Neuronal stem cell (in vitro differentiated cells): ENCODE results near the gene TPCN2.

Experiments
- DNase-seq: peaks from one replicate; pipeline ENCODE4 v3.0.0-alpha.2; 2013; ENCODE audit warnings: low spot score
- H2AFZ ChIP-seq: one replicate; pipeline ENCODE4 v1.6.1; 2013; ENCODE audit warnings: mild to moderate bottlenecking, low read length, inconsistent platforms
- H2AK5ac ChIP-seq: 2 replicates; pipeline ENCODE4 v1.6.1; 2013; ENCODE audit warnings: low read depth, mild to moderate bottlenecking, inconsistent platforms, low read length, moderate library complexity, mixed read lengths
- H2BK120ac ChIP-seq: 2 replicates; pipeline ENCODE4 v1.6.1; 2013; ENCODE audit warnings: low read depth, mild to moderate bottlenecking, inconsistent platforms, low read length, moderate library complexity, mixed read lengths
- H2BK12ac ChIP-seq: one replicate; pipeline ENCODE4 v1.6.1; 2013; ENCODE audit warnings: low read length, inconsistent platforms
- H2BK15ac ChIP-seq: 2 replicates; pipeline ENCODE4 v1.6.1; 2013; ENCODE audit warnings: mild to moderate bottlenecking, low read length, inconsistent platforms, mixed read lengths
- H2BK5ac ChIP-seq: one replicate; pipeline ENCODE4 v1.6.1; 2013; ENCODE audit warnings: inconsistent platforms, mild to moderate bottlenecking, low read length, moderate library complexity
- H3K14ac ChIP-seq: one replicate; pipeline ENCODE4 v1.6.1; 2013; ENCODE audit warnings: low read length, inconsistent platforms
- H3K18ac ChIP-seq: 2 replicates; pipeline ENCODE4 v1.6.1; 2013; ENCODE audit warnings: low read length, inconsistent platforms
- H3K23ac ChIP-seq: 2 replicates; pipeline ENCODE4 v1.6.1; 2013; ENCODE audit warnings: low read depth, mild to moderate bottlenecking, mixed read lengths, low read length, inconsistent platforms; ENCODE audit not compliant: poor library complexity
- H3K27ac ChIP-seq: replicated peaks from 3 replicates; pipeline ENCODE4 v1.5.1; 2013; ENCODE audit warnings: low read length, inconsistent platforms
- H3K27me3 ChIP-seq, 3 experiments: 2 replicates each; pipeline ENCODE4 v1.6.1; 2013; ENCODE audit warnings: low read length in 3 of 3, mild to moderate bottlenecking in 2 of 3, inconsistent platforms in 1 of 3, low read depth in 1 of 3, mixed read lengths in 1 of 3, moderate library complexity in 1 of 3; ENCODE audit not compliant: control insufficient read depth in 3 of 3, insufficient read depth in 3 of 3
- H3K36me3 ChIP-seq, 2 donors: replicated peaks in 1 of 2; 2 replicates each; pipeline ENCODE4 v1.6.1; 2013; ENCODE audit warnings: low read length in 2 of 2; ENCODE audit not compliant: control insufficient read depth in 2 of 2, insufficient read depth in 2 of 2
- H3K4ac ChIP-seq: 2 replicates; pipeline ENCODE4 v1.6.1; 2013; ENCODE audit warnings: inconsistent platforms, mild to moderate bottlenecking, low read length, moderate library complexity
- H3K4me1 ChIP-seq, 2 donors: 1 replicate in 1 of 2; 2 replicates in 1 of 2; pipeline ENCODE4 v1.6.1; 2013; ENCODE audit warnings: low read length in 2 of 2, low read depth in 1 of 2; ENCODE audit not compliant: control insufficient read depth in 2 of 2, insufficient read depth in 1 of 2
- H3K4me2 ChIP-seq: one replicate; pipeline ENCODE4 v1.6.1; 2013; ENCODE audit warnings: mild to moderate bottlenecking, low read length, inconsistent platforms; ENCODE audit not compliant: insufficient read depth, poor library complexity, severe bottlenecking
- H3K4me3 ChIP-seq, 2 donors: 2 replicates each; pipeline ENCODE4 v1.5.1; 2013; ENCODE audit warnings: low read length in 2 of 2, mild to moderate bottlenecking in 2 of 2, inconsistent platforms in 1 of 2, moderate library complexity in 1 of 2
- H3K79me1 ChIP-seq: one replicate; pipeline ENCODE4 v1.6.1; 2013; ENCODE audit warnings: low read depth, mild to moderate bottlenecking, inconsistent platforms, low read length, moderate library complexity
- H3K9ac ChIP-seq: one replicate; pipeline ENCODE4 v1.6.1; 2013; ENCODE audit warnings: mild to moderate bottlenecking, low read depth, low read length, inconsistent platforms; ENCODE audit not compliant: poor library complexity
- H3K9me3 ChIP-seq, 2 donors: replicated peaks in 1 of 2; 2 replicates each; pipeline versions ENCODE3 to v1.6.1; 2013; ENCODE audit warnings: low read length in 2 of 2, mild to moderate bottlenecking in 2 of 2, inconsistent platforms in 1 of 2, low read depth in 1 of 2, mixed read lengths in 1 of 2, moderate library complexity in 1 of 2; ENCODE audit not compliant: control insufficient read depth in 2 of 2, insufficient read depth in 1 of 2
- H4K8ac ChIP-seq: one replicate; pipeline ENCODE4 v1.6.1; 2013; ENCODE audit warnings: low read depth, mild to moderate bottlenecking, inconsistent platforms, low read length, moderate library complexity
- H4K91ac ChIP-seq: one replicate; pipeline ENCODE4 v1.6.1; 2013; ENCODE audit warnings: low read length, low read depth, mild to moderate bottlenecking, inconsistent platforms; ENCODE audit not compliant: poor library complexity
- WGBS, 2 donors: extraction: QIAGEN DNeasy Blood & Tissue Kit; methylation state at CpG; one replicate each; pipeline ENCODE4 v1.1.7; 2013; ENCODE audit warnings: missing lambda C conversion rate in 2 of 2, mixed read lengths in 1 of 2; ENCODE audit not compliant: insufficient read length in 2 of 2, insufficient replicate concordance in 1 of 2; ENCODE audit errors: extremely low coverage in 2 of 2; 5-methylcytosine and 5-hydroxymethylcytosine counted together

Gene TPCN2

GRCh38 chr11:69094111-69094914, 45.6 kb downstream of the TPCN2 start:
- H3K9me3 ChIP-seq, result peaks cover 0 to 5% of the 10 kb centered on the region in 2 donors
- peaks cover 3% of the 10 kb centered on the region for H3K79me1 ChIP-seq
- H3K27ac ChIP-seq, result no peak overlapping the region
- no peaks in the 10 kb centered on the region for H3K27me3 ChIP-seq
- no peak overlapping the region for H3K4me3 ChIP-seq
- H2BK120ac ChIP-seq, result no peak overlapping the region
- no peak overlapping the region for H3K4me2 ChIP-seq
- WGBS, 2 donors, result no CpG with 5 or more reads among the region's 16 CpGs
- no peak for DNase-seq
- peaks cover 0 to 10% of the 10 kb centered on the region in 2 donors for H3K4me1 ChIP-seq
- H4K91ac ChIP-seq, result no peak overlapping the region
- peak overlapping the region; percentile 12 for H3K9ac ChIP-seq
- no peak overlapping the region for H2AFZ ChIP-seq
- H3K4ac ChIP-seq, result no peak overlapping the region
- H4K8ac ChIP-seq, result no peak overlapping the region
- no peak overlapping the region for H3K18ac ChIP-seq
- peak overlapping the region; percentile 75 for H2AK5ac ChIP-seq
- no peak overlapping the region for H2BK12ac ChIP-seq
- peaks cover 8 to 19% of the 10 kb centered on the region in 2 donors for H3K36me3 ChIP-seq
- H3K14ac ChIP-seq, result no peak overlapping the region
- peak overlapping the region; percentile 17 for H3K23ac ChIP-seq
- H2BK15ac ChIP-seq, result no peak overlapping the region
- H2BK5ac ChIP-seq, result peak overlapping the region; percentile 71

GRCh38 chr11:69094915-69095290, 46.2 kb downstream of the TPCN2 start:
- Histone ChIP-seq H3K27me3 (no peaks in the 10 kb centered on the region), H2BK15ac (no peak overlapping the region), H3K4ac (no peak overlapping the region), H3K9me3 (peaks cover 0 to 5% of the 10 kb centered on the region in 2 donors), H3K9ac (peak overlapping the region; percentile 12), H2AFZ (no peak overlapping the region), H3K4me3 (no peak overlapping the region), H3K14ac (no peak overlapping the region), H3K27ac (no peak overlapping the region), H2BK12ac (no peak overlapping the region), H2BK5ac (peak overlapping the region; percentile 71), H3K36me3 (peaks cover 8 to 18% of the 10 kb centered on the region in 2 donors), H2BK120ac (no peak overlapping the region), H3K4me1 (peaks cover 0 to 10% of the 10 kb centered on the region in 2 donors), H3K79me1 (peaks cover 3% of the 10 kb centered on the region), H4K8ac (no peak overlapping the region), H4K91ac (no peak overlapping the region), H3K18ac (peak overlapping the region; percentile 57), H2AK5ac (peak overlapping the region; percentile 75), H3K4me2 (no peak overlapping the region), H3K23ac (no peak overlapping the region)
- WGBS, 2 donors, result no CpG with 5 or more reads among the region's 10 CpGs
- no peak for DNase-seq

GRCh38 chr11:69095300-69095699, 46.6 kb downstream of the TPCN2 start:
- no peak overlapping the region for H3K4me3 ChIP-seq
- peak overlapping the region; percentile 55 for H3K23ac ChIP-seq
- peak overlapping the region; percentile 2 for H2AK5ac ChIP-seq
- peak overlapping the region; percentile 21 for H3K9ac ChIP-seq
- H3K27ac ChIP-seq, result no peak overlapping the region
- H3K4ac ChIP-seq, result no peak overlapping the region
- H4K91ac ChIP-seq, result no peak overlapping the region
- H2BK15ac ChIP-seq, result peak overlapping the region; percentile 37
- no peak overlapping the region for H2BK5ac ChIP-seq
- no peak overlapping the region for H4K8ac ChIP-seq
- no peak overlapping the region for H3K4me2 ChIP-seq
- H2AFZ ChIP-seq, result no peak overlapping the region
- H2BK12ac ChIP-seq, result peak overlapping the region; percentile 58
- WGBS, 2 donors, result no CpG with 5 or more reads among the region's 10 CpGs
- H2BK120ac ChIP-seq, result no peak overlapping the region
- peaks cover 0 to 5% of the 10 kb centered on the region in 2 donors for H3K9me3 ChIP-seq
- peak overlapping the region; percentile 71 for H3K18ac ChIP-seq
- peak overlapping the region; percentile 94 for H3K14ac ChIP-seq
- no peaks in the 10 kb centered on the region for H3K27me3 ChIP-seq
- peaks cover 7 to 14% of the 10 kb centered on the region in 2 donors for H3K36me3 ChIP-seq
- no peak for DNase-seq
- peaks cover 0 to 10% of the 10 kb centered on the region in 2 donors for H3K4me1 ChIP-seq
- peaks cover 3% of the 10 kb centered on the region for H3K79me1 ChIP-seq

- Histone ChIP-seq H3K4me3 (peak overlapping the region in 1 of 2 donors; percentile 26), H3K27me3 (no peaks in the 10 kb centered on the region), H4K91ac (no peak overlapping the region), H3K79me1 (peaks cover 3% of the 10 kb centered on the region), H3K36me3 (peaks cover 5 to 10% of the 10 kb centered on the region in 2 donors), H3K9me3 (peaks cover 0 to 4% of the 10 kb centered on the region in 2 donors), H4K8ac (peak overlapping the region; percentile 19), H3K4ac (no peak overlapping the region), H2BK120ac (no peak overlapping the region), H3K23ac (peak overlapping the region; percentile 47), H3K18ac (no peak overlapping the region), H2BK5ac (peak overlapping the region; percentile 58), H3K9ac (peak overlapping the region; percentile 50), H3K14ac (no peak overlapping the region), H2BK12ac (no peak overlapping the region), H3K27ac (no peak overlapping the region), H3K4me1 (peaks cover 0 to 10% of the 10 kb centered on the region in 2 donors), H3K4me2 (no peak overlapping the region), H2AK5ac (no peak overlapping the region), H2BK15ac (no peak overlapping the region), H2AFZ (no peak overlapping the region)
- WGBS, 2 donors, result no CpG with 5 or more reads among the region's 13 CpGs
- no peak for DNase-seq
These were observed 47.7 kb downstream of the TPCN2 start for GRCh38 chr11:69096473-69096872.
